CD4-positive, alpha-beta T cell treated with Interleukin-17A for 1 hour (primary cell): Measurements from ENCODE around the gene ABLIM2.

Experiments used
- DNase-seq: peaks from one replicate; pipeline ENCODE4 v3.0.0-alpha.2; 2020

ABLIM2 gene

GRCh38 chr4:7917669-7918068 is 240.9 kb downstream of the ABLIM2 start:
- DNase-seq, result no peak

- DNase-seq, result no peak
These were observed 242.8 kb downstream of the ABLIM2 start for GRCh38 chr4:7915875-7916242.
